ENCODE data around the gene TACC3.

TACC3 gene

GRCh38 chr4:1705732-1706131 lies 15.6 kb upstream of the TACC3 start:
- no peak for DNase-seq

GRCh38 chr4:1706358-1706757 lies 15.0 kb upstream of the TACC3 start:
- no peak for DNase-seq

- no peak for DNase-seq
These were observed 12.7 kb upstream of the TACC3 start for GRCh38 chr4:1708581-1708980.

- no peak for DNase-seq
These were observed 10.2 kb upstream of the TACC3 start for GRCh38 chr4:1711055-1711570.

GRCh38 chr4:1711571-1712215 lies 9.6 kb upstream of the TACC3 start:
- no peak for DNase-seq

- DNase-seq: peak; percentile 92
These were observed 8.9 kb upstream of the TACC3 start, which contains the start of gene SLBP for GRCh38 chr4:1712216-1713002. Gene SLBP (minus strand): TSS chr4:1712319. CDS start chr4:1712188, 131 bp downstream.

GRCh38 chr4:1713003-1713851 lies 8.1 kb upstream of the TACC3 start:
- DNase-seq: no peak

- DNase-seq: no peak
These were observed 6.9 kb upstream of the TACC3 start for GRCh38 chr4:1714303-1715001.

GRCh38 chr4:1715002-1715758 lies 6.1 kb upstream of the TACC3 start:
- peak; percentile 79 for DNase-seq

- DNase-seq: no peak
These were observed 5.0 kb upstream of the TACC3 start for GRCh38 chr4:1716065-1716945.

- no peak for DNase-seq
These were observed 3.9 kb upstream of the TACC3 start for GRCh38 chr4:1717129-1718094.

- DNase-seq: no peak
These were observed 3.0 kb upstream of the TACC3 start for GRCh38 chr4:1718095-1718850.

GRCh38 chr4:1720163-1720983 lies 948 bp upstream of the TACC3 start:
- DNase-seq: no peak

GRCh38 chr4:1721666-1722550 lies 587 bp downstream of the TACC3 start:
- no peak for DNase-seq

GRCh38 chr4:1722551-1723118 lies 1.3 kb downstream of the TACC3 start:
- DNase-seq: no peak

- DNase-seq: peak; percentile 72
These were observed 1.9 kb downstream of the TACC3 start for GRCh38 chr4:1723131-1723801.
